ENCODE results near the gene ISOC1. TPM values are rescaled to one million over a fixed set of nuclear protein-coding genes. Genes with fewer than 3 reads are reported as not detected.

Gene ISOC1
- total and polyA plus RNA-seq, 2 donors (not counting 1 experiment from before 2014, with no cell fraction given): 15.4 to 21.1 TPM

- TF ChIP-seq, protein P1, sequence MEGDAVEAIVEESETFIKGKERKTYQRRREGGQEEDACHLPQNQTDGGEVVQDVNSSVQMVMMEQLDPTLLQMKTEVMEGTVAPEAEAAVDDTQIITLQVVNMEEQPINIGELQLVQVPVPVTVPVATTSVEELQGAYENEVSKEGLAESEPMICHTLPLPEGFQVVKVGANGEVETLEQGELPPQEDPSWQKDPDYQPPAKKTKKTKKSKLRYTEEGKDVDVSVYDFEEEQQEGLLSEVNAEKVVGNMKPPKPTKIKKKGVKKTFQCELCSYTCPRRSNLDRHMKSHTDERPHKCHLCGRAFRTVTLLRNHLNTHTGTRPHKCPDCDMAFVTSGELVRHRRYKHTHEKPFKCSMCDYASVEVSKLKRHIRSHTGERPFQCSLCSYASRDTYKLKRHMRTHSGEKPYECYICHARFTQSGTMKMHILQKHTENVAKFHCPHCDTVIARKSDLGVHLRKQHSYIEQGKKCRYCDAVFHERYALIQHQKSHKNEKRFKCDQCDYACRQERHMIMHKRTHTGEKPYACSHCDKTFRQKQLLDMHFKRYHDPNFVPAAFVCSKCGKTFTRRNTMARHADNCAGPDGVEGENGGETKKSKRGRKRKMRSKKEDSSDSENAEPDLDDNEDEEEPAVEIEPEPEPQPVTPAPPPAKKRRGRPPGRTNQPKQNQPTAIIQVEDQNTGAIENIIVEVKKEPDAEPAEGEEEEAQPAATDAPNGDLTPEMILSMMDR (conservative IDR thresholded peaks at IDR 0.05 in 1 of 2, IDR thresholded peaks at IDR 0.05 in 1 of 2; ENCODE audit: low read depth in 1 of 2, low read length in 2 of 2): no peak
- TF ChIP-seq EZH2 (IDR thresholded peaks at IDR 0.05; ENCODE audit: low read length, missing control alignments): no peak
- no peak overlapping the region for H3K27ac ChIP-seq (ENCODE audit: insufficient read depth, low read length)
- no peaks in the 10 kb centered on the region for H3K36me3 ChIP-seq (ENCODE audit: control insufficient read depth, insufficient read depth, low read length)
- H4K20me1 ChIP-seq (ENCODE audit: control insufficient read depth, extremely low read depth, insufficient read depth, low read length): no peaks in the 10 kb centered on the region
- H3K4me1 ChIP-seq (ENCODE audit: control insufficient read depth, extremely low read depth, insufficient read depth, low read length): no peaks in the 10 kb centered on the region
- no peak overlapping the region for H2AFZ ChIP-seq (ENCODE audit: low read length)
- H3K27me3 ChIP-seq (ENCODE audit: control insufficient read depth, insufficient read depth, low read length): no peaks in the 10 kb centered on the region
- no peaks in the 10 kb centered on the region for H3K79me2 ChIP-seq (ENCODE audit: control insufficient read depth, insufficient read depth, low read length)
- no peak overlapping the region for H3K9ac ChIP-seq (ENCODE audit: insufficient read depth, low read length)
- no peaks in the 10 kb centered on the region for H3K9me3 ChIP-seq (ENCODE audit: control insufficient read depth, insufficient read depth, low read depth, low read length)
- no peak overlapping the region for H3K4me3 ChIP-seq (replicated peaks in 1 of 4; ENCODE audit: control extremely low read depth in 1 of 4, insufficient read depth in 1 of 4, low read depth in 3 of 4, low read length in 4 of 4)
- no peak for DNase-seq (ENCODE audit: low read depth in 2 of 2)
- H3K4me2 ChIP-seq (ENCODE audit: extremely low read depth, insufficient read depth, low read length): no peak overlapping the region
These were observed 28.8 kb upstream of the ISOC1 start for GRCh38 chr5:129065721-129066120.

- Histone ChIP-seq H3K4me3 (replicated peaks in 1 of 4; ENCODE audit: control extremely low read depth in 1 of 4, insufficient read depth in 1 of 4, low read depth in 3 of 4, low read length in 4 of 4) (no peak overlapping the region), H3K27ac (ENCODE audit: insufficient read depth, low read length) (no peak overlapping the region), H4K20me1 (ENCODE audit: control insufficient read depth, extremely low read depth, insufficient read depth, low read length) (no peaks in the 10 kb centered on the region), H3K4me1 (ENCODE audit: control insufficient read depth, extremely low read depth, insufficient read depth, low read length) (no peaks in the 10 kb centered on the region), H2AFZ (ENCODE audit: low read length) (no peak overlapping the region), H3K36me3 (ENCODE audit: control insufficient read depth, insufficient read depth, low read length) (no peaks in the 10 kb centered on the region), H3K9ac (ENCODE audit: insufficient read depth, low read length) (no peak overlapping the region), H3K9me3 (ENCODE audit: control insufficient read depth, insufficient read depth, low read depth, low read length) (no peaks in the 10 kb centered on the region), H3K79me2 (ENCODE audit: control insufficient read depth, insufficient read depth, low read length) (no peaks in the 10 kb centered on the region), H3K27me3 (ENCODE audit: control insufficient read depth, insufficient read depth, low read length) (no peaks in the 10 kb centered on the region), H3K4me2 (ENCODE audit: extremely low read depth, insufficient read depth, low read length) (no peak overlapping the region)
- no peak for TF ChIP-seq EZH2 (IDR thresholded peaks at IDR 0.05; ENCODE audit: low read length, missing control alignments)
- TF ChIP-seq, protein P1 (conservative IDR thresholded peaks at IDR 0.05 in 1 of 2, IDR thresholded peaks at IDR 0.05 in 1 of 2; ENCODE audit: low read depth in 1 of 2, low read length in 2 of 2): no peak
- DNase-seq (ENCODE audit: low read depth in 2 of 2): no peak
These were observed 26.8 kb upstream of the ISOC1 start for GRCh38 chr5:129067745-129068144.

DNA sequence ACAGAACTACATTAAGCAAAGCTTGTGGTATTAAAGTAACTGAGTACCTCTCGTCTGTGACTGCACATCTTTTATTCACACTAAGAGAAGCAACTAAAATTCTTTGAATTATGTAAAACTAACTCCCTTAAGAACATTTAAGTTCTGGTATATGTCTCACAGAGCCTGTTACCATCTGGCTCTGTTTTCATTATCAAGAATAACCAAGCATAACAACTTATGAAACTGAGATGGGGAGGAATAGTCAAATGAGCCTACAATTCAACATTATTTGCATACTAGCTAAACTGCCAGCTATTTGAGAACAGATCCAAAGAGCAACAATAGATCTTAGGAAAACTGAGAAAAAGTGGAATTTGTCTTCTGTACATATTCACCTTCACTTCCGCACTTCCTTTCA, 25.3 kb upstream of the ISOC1 start:
- no peak overlapping the region for H3K27ac ChIP-seq (ENCODE audit: insufficient read depth, low read length)
- no peak for DNase-seq (ENCODE audit: low read depth in 2 of 2)
- no peak overlapping the region for H3K4me3 ChIP-seq (replicated peaks in 1 of 4; ENCODE audit: control extremely low read depth in 1 of 4, insufficient read depth in 1 of 4, low read depth in 3 of 4, low read length in 4 of 4)
- no peak overlapping the region for H2AFZ ChIP-seq (ENCODE audit: low read length)
- TF ChIP-seq EZH2 (IDR thresholded peaks at IDR 0.05; ENCODE audit: low read length, missing control alignments): no peak
- TF ChIP-seq, protein P1 (conservative IDR thresholded peaks at IDR 0.05 in 1 of 2, IDR thresholded peaks at IDR 0.05 in 1 of 2; ENCODE audit: low read depth in 1 of 2, low read length in 2 of 2): no peak
- no peaks in the 10 kb centered on the region for H4K20me1 ChIP-seq (ENCODE audit: control insufficient read depth, extremely low read depth, insufficient read depth, low read length)
- no peaks in the 10 kb centered on the region for H3K79me2 ChIP-seq (ENCODE audit: control insufficient read depth, insufficient read depth, low read length)
- H3K4me1 ChIP-seq (ENCODE audit: control insufficient read depth, extremely low read depth, insufficient read depth, low read length): no peaks in the 10 kb centered on the region
- H3K27me3 ChIP-seq (ENCODE audit: control insufficient read depth, insufficient read depth, low read length): no peaks in the 10 kb centered on the region
- no peak overlapping the region for H3K9ac ChIP-seq (ENCODE audit: insufficient read depth, low read length)
- no peak overlapping the region for H3K4me2 ChIP-seq (ENCODE audit: extremely low read depth, insufficient read depth, low read length)
- H3K36me3 ChIP-seq (ENCODE audit: control insufficient read depth, insufficient read depth, low read length): no peaks in the 10 kb centered on the region
- H3K9me3 ChIP-seq (ENCODE audit: control insufficient read depth, insufficient read depth, low read depth, low read length): no peaks in the 10 kb centered on the region
